ENCODE measurements around the gene IQCE. TPM values are rescaled to one million over a fixed set of nuclear protein-coding genes. Genes with fewer than 3 reads are reported as not detected.

The IQCE gene
- total RNA-seq, 1 experiment from 2014 or later, result 22.3 TPM

DNA sequence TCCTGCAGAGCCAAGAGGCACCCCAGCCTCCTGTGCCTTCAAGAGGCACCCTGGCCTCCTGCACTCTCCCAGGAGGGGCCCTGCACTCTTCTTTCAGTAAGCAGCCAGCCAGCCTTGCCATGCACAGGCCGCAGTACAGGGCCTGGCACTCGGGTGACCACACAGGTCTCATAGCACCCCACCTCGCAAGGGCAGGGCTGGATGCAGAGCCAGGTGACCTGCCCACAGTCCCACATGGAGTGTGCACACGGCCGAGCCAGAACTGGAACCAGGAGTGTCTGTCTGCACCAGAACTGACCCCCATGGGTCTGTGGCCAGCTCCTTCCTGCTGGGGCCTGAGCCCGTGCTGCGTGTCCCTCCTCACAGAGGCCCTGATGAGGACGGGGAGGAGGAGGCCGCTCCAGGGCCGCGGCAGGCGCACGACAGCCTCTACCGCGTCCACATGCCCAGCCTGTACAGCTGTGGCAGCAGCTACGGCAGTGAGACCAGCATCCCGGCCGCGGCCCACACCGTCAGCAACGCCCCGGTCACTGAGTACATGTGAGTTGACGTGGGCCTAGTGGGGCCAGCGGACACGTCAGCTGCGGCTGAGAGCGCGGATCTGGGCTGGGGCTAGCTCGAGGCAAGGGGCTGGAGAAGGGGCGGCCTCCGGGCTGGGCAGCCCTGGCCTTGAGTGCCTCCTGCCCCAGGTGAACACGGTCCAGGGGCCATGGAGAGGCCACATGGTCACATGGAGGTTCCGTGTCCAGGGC lies 99.3 kb downstream of the IQCE start:
- in situ Hi-C loops (cut with HindIII; ENCODE audit: low pct_unique_long_range_greater_than_20kb, low sequenced_read_pairs), result no loop called here
- no peak for DNase-seq (ENCODE audit: low read depth, low spot score)

DNA sequence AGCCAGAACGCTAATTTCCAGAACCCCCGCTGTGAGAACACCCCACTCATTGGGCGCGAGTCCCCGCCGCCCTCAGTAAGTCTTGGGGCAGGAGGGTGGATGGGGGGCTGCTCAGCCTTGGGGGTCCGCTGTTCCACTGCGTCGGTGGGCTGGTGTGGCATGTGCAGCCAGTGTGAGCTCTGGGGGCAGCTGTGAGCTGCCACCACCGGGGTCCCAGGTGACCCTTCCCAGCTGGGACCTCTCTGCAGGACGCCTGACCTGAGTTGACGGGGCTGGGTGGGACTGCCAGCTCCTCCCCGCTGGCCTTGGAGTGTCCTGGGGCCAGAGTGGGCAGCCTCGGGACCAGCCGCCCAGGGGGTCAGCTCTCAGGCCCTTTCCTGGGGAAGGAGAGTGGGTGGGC lies 100.2 kb downstream of the IQCE start:
- no peak for DNase-seq (ENCODE audit: low read depth, low spot score)
- in situ Hi-C loops (cut with HindIII; ENCODE audit: low pct_unique_long_range_greater_than_20kb, low sequenced_read_pairs), result no loop called here

DNA sequence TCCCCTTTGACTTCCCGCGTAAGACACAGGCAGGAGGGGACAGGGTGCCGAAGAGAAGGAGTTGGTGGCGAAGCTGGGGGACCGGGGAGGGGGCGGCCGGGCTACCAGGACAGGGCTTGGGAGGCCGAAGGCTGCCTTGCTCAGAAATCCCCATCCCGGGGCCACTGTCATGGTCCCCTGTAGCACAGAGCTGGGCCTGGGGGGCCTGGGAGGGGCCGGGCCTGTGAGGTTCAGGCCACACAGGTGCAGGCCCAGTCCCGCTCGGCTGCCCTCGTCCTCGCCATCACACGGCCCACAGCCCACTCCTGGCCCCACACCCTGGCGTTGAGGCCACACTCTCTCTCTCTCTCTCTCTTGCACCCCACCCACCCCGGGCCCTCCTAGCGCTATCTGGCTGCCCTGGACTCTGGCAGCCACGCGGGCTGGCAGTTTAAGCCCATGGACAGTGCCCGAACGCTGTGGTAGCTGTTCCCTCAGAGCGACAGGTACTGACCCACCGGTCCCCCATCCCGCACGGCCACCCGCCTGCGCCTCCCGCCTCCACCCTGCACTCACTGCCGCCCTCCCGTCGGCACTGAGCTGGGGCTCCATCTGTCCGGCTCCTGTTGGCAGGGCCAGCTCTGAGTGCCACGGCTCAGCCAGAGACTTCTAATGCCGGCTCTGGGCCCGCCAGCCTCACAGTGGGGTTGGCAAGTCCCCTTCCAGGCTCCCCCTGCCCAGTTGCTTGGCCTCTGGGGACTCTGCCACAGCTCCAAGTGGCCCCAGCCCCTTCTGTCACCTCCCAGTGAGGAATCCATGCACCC lies 101.0 kb downstream of the IQCE start:
- in situ Hi-C loops (cut with HindIII; ENCODE audit: low pct_unique_long_range_greater_than_20kb, low sequenced_read_pairs), result no loop called here

DNA sequence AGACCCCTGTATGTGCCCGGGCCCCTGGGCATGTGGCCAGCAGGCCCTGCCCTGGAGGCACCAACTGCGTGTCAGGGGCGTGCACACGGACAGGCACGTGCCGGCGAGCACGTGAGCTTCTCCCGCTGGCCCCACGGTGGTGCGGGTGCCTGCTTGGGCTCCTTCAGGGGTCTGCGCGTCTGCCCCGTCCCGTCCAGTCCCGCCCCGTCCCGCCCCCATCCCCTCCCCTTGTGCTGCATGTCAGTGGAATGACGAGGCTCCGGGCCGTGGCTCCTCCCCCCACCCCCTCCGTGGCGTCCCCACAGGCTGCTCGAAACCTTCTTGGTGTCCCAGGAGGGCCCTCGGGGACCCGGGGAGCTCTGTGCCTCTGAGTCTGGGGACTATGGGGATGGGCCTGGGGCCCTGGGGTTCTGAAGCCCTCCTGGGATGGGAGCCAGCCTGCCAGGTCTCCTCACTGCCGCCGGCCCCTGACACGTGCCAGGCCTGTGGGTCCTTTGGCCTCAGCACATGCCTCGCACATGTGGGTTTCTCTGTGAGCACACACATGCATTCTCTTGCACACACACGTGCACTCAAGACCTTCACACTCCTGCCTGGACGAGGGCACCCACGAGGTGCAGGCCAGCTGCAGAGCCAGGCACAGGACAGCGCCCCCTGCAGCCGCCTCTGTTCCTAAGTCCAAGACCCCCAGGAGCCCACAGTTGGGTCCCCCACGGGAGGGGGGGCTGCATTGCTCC lies 101.7 kb downstream of the IQCE start:
- in situ Hi-C loops (cut with HindIII; ENCODE audit: low pct_unique_long_range_greater_than_20kb, low sequenced_read_pairs), result no loop called here

More for the DNA sequence above, 101.0 kb downstream of the IQCE start:
- DNase-seq (ENCODE audit: low read depth, low spot score), result no peak

DNA sequence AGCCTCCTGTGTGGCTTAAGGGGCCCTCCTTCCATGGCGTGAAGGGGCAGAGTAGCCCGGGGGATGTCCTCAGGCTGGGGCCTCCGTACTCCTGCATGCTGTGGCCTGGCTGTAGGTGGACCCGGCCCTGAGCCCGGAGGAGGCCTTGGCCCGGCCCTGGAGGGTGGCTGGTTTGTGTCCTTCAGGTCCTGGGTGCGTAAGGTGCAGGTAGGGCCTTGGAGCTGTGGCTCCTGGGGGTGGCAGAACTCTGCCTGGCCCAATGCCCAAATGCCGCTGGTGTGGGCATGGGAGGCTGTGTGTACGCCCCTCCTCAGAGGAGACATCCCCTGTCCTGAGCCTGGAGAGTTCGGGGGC lies 102.3 kb downstream of the IQCE start:
- in situ Hi-C loops (cut with HindIII; ENCODE audit: low pct_unique_long_range_greater_than_20kb, low sequenced_read_pairs), result no loop called here
- no peak for DNase-seq (ENCODE audit: low read depth, low spot score)

More for the DNA sequence above, 101.7 kb downstream of the IQCE start:
- DNase-seq (ENCODE audit: low read depth, low spot score), result peak; percentile 61

DNA sequence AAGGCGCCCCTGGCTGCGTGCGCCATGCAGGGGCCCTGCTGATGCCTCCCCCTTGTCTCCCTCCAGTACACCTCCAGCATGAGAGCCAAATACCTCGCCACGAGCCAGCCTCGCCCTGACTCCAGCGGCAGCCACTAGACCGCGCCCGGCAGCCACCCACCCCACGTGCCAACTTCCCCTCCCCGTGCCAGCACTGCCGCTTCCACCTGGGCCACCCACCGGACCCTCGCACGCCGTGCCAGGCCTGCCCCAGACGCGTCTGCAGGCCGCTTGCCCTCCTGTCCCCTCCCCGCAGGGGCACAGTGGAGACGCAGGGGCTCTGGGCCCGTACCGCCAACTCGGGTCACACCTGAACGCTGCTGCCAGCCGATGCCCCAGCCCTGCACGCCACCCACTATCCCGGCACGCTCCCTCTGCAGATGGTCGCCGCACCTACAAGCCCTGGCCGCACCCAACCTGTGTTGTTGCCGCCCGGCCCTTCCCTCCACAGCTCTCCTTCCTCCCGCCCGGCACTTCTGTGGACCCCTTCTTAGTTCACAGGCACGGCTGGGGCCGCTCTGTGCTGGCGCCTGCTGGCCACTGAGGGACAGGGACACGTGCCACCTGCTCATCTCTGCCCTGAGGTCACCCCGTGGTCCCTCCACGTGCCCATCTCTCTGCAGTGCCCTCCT lies 103.0 kb downstream of the IQCE start:
- DNase-seq (ENCODE audit: low read depth, low spot score), result peak; percentile 37
- in situ Hi-C loops (cut with HindIII; ENCODE audit: low pct_unique_long_range_greater_than_20kb, low sequenced_read_pairs), result no loop called here

DNA sequence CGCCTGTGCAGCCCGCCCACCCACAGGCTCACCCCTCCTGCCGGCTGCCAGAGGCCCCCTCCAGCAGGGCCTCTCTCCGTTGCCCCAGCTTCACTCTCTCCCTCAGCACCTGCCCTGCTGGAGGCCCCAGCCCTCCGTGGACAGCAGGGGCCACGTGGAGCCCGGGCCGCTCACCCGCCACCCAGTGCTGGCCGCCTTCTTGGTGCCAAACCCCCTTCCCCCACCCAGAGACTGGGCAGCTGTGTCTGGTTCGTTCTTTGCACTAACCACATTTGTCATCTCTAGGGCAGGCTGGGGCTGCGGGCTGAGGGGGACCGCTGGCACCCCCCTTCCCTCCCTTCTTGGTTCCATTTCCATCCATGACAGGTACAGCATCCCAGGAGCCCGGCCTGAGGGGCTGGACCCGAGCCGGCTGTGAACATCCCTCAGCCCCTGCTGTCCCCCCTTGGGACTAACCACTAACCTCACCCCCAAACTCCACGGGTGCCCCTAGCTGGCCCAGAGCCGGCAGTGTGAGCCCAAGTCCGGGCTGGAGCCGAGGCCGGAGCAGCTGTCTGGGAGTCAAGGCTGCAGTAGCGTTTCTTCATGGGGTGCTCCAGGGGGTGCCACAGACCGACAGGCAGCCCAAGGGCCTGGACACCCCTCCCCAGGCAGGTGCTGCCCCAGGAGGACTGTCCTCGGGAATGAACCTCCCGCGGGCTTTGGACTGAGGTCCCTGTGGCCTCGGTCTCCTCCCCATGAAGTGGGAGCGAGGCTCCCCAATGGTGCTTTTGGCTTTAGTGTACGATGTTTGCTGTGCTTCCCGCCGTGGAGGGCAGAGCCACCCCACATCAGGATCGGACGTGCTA lies 103.7 kb downstream of the IQCE start:
- in situ Hi-C loops (cut with HindIII; ENCODE audit: low pct_unique_long_range_greater_than_20kb, low sequenced_read_pairs), result no loop called here
- DNase-seq (ENCODE audit: low read depth, low spot score), result peak; percentile 14

DNA sequence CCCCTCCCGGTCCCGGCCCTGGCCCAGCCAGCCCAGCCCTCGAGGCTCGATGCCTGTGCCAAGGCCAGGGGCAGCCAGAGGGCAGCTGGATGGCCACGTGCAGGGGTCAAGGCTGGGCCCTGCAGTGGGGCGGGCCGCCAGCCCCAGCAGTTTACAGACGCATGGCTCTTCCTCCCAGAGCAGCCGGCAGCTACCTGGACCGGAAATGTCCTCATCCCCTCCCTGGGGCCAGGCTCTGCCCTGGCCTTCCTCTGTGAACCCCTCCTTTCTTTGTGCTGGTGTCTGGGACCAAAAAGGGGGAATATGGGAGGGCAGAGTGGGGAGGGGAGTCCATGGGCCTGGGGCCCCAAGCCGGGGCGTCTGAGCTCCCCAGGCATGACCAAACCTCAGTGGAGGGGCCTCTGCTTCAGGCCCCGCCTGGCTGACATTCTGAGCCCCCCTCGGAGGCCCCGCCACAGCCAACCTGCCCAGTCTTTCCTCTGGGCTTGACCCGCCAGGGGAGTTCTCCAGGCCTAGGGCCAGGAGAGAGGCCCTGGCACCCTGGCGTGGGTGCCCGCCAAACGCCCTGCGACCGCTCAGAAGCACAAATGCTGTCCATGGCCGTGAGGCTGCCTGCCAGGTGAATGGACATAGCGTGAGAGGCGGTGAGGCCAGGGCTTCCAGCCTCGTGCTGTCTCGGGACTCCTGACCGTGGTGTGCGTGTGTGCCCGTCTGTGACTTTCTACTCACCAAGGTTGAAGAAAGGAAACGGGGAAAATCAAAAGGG lies 104.5 kb downstream of the IQCE start:
- in situ Hi-C loops (cut with HindIII; ENCODE audit: low pct_unique_long_range_greater_than_20kb, low sequenced_read_pairs), result no loop called here
- DNase-seq (ENCODE audit: low read depth, low spot score), result peak; percentile 48

DNA sequence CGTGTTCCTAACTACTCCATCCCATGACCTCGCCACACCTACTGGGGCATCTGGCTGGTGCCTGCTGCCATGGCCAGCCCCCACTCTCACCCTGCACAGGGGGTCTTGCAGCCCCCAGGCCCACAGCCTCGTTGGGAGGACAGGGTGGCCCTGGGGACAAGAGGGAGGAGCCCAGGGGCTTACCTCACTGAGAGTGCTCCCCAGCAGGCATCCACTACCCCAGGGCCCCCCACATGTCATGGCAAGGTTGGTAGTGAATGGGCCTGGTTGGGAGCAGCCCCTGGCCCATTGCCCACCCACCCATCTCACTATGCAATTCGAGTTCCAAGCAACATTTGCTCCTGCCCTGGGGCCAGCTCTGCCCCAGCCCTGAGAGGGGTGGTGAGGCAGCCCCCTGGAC lies 105.2 kb downstream of the IQCE start:
- in situ Hi-C loops (cut with HindIII; ENCODE audit: low pct_unique_long_range_greater_than_20kb, low sequenced_read_pairs), result no loop called here
- DNase-seq (ENCODE audit: low read depth, low spot score), result no peak

Small RNA genes within 50 kb of the gene (small RNA-seq; reads per million reads assigned to genes)
- gene MIR4648, result 0 reads per million in 2 experiments

Other genes starting within 250 kb of the IQCE start
- 48.7 and 52.0 TPM in 2 replicates for gene SNX8, start 244.5 kb upstream of the IQCE start, total RNA-seq (2014; rRNA removed; shearing (Covaris generic))
- gene EIF3B, start 204.2 kb upstream of the IQCE start, total RNA-seq (2014; rRNA removed; shearing (Covaris generic)), result 386 and 411 TPM in 2 replicates
- 9.3 and 11.4 TPM in 2 replicates for gene CHST12, start 155.4 kb upstream of the IQCE start, total RNA-seq (2014; rRNA removed; shearing (Covaris generic))
- gene GRIFIN, start 82.6 kb upstream of the IQCE start, total RNA-seq (2014; rRNA removed; shearing (Covaris generic)), result not detected in 2 replicates
- 5.3 and 7.7 TPM in 2 replicates for gene LFNG, start 39.2 kb upstream of the IQCE start, total RNA-seq (2014; rRNA removed; shearing (Covaris generic))
- gene BRAT1, start 3.5 kb upstream of the IQCE start, total RNA-seq (2014; rRNA removed; shearing (Covaris generic)), result 85.7 and 87.1 TPM in 2 replicates
- 156 and 169 TPM in 2 replicates for gene TTYH3, start 73.0 kb downstream of the IQCE start, total RNA-seq (2014; rRNA removed; shearing (Covaris generic))
- gene AMZ1, start 129.2 kb downstream of the IQCE start, total RNA-seq (2014; rRNA removed; shearing (Covaris generic)), result 0.53 and 1.8 TPM in 2 replicates

All from SK-MEL-5 (cell line).